Muscle layer of duodenum (tissue), 2 donors: ENCODE data around the gene TMEM200A.

Source experiments
- H3K27ac ChIP-seq: one replicate; pipeline ENCODE4 v1.7.0; 2013; ENCODE audit warnings: mild to moderate bottlenecking, low read length
- H3K27me3 ChIP-seq: one replicate; pipeline ENCODE4 v1.7.0; 2013; ENCODE audit warnings: low read depth, mild to moderate bottlenecking, control low read depth, low read length
- H3K36me3 ChIP-seq, 2 donors: one replicate each; pipeline ENCODE4 v1.7.0; 2013; ENCODE audit warnings: low read length in 2 of 2, control low read depth in 1 of 2, mild to moderate bottlenecking in 1 of 2; ENCODE audit not compliant: insufficient read depth in 2 of 2, control insufficient read depth in 1 of 2
- H3K4me1 ChIP-seq, 2 donors: one replicate each; pipeline ENCODE4 v1.7.0; 2013; ENCODE audit warnings: low read length in 2 of 2, mild to moderate bottlenecking in 2 of 2, control low read depth in 1 of 2, moderate library complexity in 1 of 2; ENCODE audit not compliant: insufficient read depth in 2 of 2, control insufficient read depth in 1 of 2
- H3K4me3 ChIP-seq, 2 donors: one replicate each; pipeline ENCODE4 v1.7.0; 2013; ENCODE audit warnings: low read length in 2 of 2, low read depth in 1 of 2, mild to moderate bottlenecking in 1 of 2
- H3K9me3 ChIP-seq, 2 donors: one replicate each; pipeline ENCODE4 v1.7.0; 2013; ENCODE audit warnings: low read length in 2 of 2, control low read depth in 1 of 2, mild to moderate bottlenecking in 1 of 2; ENCODE audit not compliant: control insufficient read depth in 1 of 2
- donor health status: healthy.

The TMEM200A gene

DNA sequence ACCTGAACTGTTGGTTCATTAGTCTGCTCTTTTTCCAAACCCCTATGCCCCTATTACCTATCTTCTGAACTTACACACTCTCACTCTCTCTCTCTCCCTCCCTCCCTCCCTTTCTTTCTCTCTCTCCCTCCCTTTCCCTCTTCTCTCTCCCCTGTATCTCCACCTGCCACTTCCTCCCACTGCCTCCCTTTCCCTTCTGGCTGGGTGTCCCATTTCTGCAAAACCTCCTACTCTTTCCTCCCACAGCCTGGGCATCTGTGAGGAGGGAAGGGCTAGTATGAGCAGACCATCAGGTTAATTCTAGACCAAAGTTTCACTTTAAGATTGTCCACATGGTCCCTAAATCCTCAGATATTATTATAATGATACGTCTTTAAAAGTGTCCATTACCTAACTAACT is 95.1 kb downstream of the TMEM200A start:
- no peaks in the 10 kb centered on the region for H3K27me3 ChIP-seq
- no peaks in the 10 kb centered on the region for H3K9me3 ChIP-seq
- no peak overlapping the region for H3K4me3 ChIP-seq
- H3K4me1 ChIP-seq: no peaks in the 10 kb centered on the region
- no peaks in the 10 kb centered on the region for H3K36me3 ChIP-seq
- no peak overlapping the region for H3K27ac ChIP-seq

DNA sequence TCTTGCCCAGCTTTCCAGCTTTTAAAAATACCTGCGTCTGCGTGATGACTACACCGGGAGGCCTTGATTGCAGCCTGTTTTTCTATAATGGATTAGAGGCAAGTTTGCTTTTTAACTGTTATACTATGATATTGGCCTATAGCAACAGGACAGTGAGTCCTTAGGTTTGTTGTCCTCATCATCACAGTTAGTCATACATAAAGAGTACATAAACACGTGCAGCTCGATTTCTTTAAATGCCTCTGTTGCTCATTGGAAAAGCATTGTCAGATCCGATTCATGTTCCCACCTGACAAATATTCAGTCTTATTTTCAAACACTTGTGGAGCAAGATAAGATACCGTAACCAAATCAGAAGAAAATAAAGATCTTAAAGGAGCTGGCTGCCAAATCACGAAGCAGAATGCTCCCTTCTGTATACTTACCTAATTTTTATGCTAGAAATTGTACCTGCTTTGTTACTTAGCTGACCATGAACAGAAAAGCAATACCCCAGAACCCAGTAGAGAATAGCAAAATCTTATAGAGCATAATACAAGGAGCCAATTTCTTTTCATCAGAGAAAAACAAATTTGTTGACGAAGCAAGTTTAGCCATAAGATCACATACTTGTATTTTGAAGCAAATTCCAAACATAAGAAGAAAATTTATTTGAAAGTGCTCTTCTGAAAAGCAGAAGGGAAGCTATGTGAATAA is 100.4 kb downstream of the TMEM200A start:
- H3K9me3 ChIP-seq: no peaks in the 10 kb centered on the region
- no peaks in the 10 kb centered on the region for H3K36me3 ChIP-seq
- H3K27me3 ChIP-seq: no peaks in the 10 kb centered on the region
- no peak overlapping the region for H3K4me3 ChIP-seq
- no peaks in the 10 kb centered on the region for H3K4me1 ChIP-seq
- H3K27ac ChIP-seq: no peak overlapping the region

DNA sequence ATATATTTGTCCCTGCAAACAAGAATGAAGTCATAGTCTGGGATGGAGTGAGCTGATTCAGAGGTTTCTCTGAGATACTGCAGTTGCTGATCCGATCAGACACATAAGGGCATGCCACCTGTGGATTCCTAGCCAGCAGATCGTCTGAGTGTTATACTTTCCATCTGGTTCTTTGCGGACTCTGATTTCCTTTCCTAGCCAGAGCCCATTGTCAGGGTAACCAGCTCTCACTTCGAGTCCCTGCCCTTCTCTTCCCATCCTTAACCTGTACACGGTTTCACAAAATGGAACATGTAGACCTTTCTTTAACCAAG is 100.9 kb downstream of the TMEM200A start:
- Histone ChIP-seq H3K36me3 (no peaks in the 10 kb centered on the region), H3K27me3 (no peaks in the 10 kb centered on the region), H3K9me3 (no peaks in the 10 kb centered on the region), H3K27ac (no peak overlapping the region), H3K4me1 (no peaks in the 10 kb centered on the region), H3K4me3 (no peak overlapping the region)

DNA sequence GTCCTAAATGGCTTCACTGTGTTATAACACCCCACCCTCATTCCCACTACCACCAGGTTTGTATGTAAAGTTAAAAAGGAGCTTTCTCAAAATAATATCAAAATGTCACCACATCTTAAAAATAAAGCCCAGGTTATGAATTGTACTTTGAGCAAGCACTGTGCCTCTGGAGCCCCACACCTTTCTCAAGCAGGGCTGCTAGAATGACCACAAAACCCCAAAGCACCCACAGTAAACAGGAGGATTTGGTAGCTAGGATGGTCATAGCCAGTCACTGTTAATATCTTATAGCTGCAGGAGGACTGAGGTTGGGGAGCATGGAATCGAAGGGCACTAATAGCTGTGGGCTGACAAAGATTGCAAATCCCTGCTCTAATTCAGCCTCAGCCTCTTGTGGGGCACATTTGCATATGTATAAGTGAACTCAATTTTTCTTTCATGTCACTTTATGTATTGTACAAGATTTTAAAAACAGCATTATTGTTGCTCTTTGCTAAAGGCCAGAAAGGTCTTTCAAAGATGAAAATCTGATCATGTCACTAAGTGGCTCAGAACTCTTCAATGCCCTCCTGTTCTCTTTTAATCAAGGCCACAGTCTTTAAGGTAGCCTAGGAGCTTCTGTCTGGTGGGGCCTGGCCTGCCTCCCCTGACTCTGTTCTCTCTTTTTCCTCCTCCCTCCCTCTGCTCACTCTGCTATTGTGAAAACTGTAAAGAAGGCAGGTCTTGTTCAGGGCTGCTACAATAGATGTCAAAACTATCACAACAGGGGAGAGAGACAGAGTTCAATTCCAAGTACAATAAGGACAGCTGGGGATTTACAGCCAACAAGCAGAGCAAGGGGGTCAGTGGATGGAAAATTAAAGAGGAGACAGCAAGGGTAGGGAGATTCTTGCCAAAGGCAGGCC is 101.6 kb downstream of the TMEM200A start:
- no peak overlapping the region for H3K27ac ChIP-seq
- H3K4me3 ChIP-seq: no peak overlapping the region
- H3K36me3 ChIP-seq: no peaks in the 10 kb centered on the region
- H3K9me3 ChIP-seq: no peaks in the 10 kb centered on the region
- H3K27me3 ChIP-seq: no peaks in the 10 kb centered on the region
- no peaks in the 10 kb centered on the region for H3K4me1 ChIP-seq

DNA sequence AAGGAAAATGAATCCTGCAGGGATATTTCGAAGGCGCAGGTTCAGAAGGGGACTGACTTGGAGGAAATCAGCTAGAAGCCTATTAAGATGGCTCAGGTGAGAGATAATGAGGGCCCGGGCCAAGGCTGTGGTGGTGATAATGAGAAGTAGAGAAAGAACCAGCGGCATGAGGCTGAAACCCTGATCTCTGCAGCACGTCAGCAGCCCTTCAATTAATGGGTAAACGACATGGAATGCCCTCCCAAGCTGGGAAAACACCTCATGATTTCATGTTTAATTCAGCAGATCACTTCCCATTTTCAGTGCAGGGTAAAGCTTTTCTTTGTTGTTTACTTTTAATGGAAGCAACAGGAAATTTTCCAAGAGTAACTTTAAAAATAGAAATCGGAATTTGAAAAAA is 104.9 kb downstream of the TMEM200A start:
- peaks cover 0 to 5% of the 10 kb centered on the region in 2 donors for H3K9me3 ChIP-seq
- no peaks in the 10 kb centered on the region for H3K27me3 ChIP-seq
- H3K4me1 ChIP-seq: no peaks in the 10 kb centered on the region
- no peak overlapping the region for H3K4me3 ChIP-seq
- no peak overlapping the region for H3K27ac ChIP-seq
- H3K36me3 ChIP-seq: no peaks in the 10 kb centered on the region

DNA sequence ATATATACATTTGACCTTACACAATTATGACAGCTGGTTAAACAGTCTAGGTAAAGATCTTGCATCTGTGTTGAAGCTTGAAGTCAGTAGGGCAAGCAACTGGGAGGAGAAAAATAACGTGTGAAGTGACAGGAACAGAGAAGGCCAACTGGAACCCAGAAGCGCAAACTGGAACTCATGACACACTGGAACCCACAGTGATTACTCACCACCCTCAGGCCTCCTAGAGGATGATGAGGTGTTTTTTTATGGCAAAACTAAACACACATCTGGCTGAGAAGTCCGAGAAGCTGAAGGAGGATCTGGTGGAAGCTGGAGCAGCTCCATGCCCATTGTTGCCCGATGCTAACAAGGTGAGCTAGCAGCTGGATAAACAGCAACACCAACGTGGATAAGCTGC is 108.1 kb downstream of the TMEM200A start:
- Histone ChIP-seq H3K27ac (no peak overlapping the region), H3K36me3 (no peaks in the 10 kb centered on the region), H3K4me1 (no peaks in the 10 kb centered on the region), H3K9me3 (peaks cover 0 to 5% of the 10 kb centered on the region in 2 donors), H3K27me3 (no peaks in the 10 kb centered on the region), H3K4me3 (no peak overlapping the region)

DNA sequence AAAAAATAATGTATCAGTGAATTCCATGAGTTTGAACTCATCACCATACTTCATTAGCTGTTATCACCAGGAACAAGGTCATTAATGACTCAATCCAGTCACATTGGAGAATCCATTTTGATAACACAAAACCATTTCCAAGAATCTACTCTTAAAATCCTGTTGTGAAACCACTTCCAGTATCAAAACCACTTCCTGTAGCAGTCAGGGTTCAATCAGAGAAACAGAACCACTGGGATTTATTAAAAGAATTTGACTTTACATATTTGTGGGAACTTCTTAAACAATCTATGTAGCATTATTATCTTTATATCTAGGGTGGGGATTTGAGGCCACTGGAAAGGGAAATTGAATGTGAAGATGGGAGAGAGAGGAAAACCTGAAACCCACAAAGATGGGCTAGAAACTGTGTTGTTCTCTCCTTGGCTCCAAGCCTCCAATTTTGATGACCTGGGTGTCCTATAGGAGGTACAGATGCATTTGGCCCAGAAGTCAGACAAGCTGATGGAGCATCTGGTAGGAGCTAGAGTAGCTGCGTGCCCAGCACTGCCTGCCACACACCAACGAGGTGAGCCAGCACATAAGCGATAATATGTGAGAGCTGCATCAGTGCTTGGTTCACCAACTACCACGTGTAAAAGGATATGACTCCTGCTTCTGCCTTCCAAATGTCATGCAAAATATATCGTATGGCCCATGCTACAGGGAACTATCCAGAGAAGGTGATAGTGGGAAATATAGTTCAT is 117.0 kb downstream of the TMEM200A start:
- no peak overlapping the region for H3K27ac ChIP-seq
- no peak overlapping the region for H3K4me3 ChIP-seq
- no peaks in the 10 kb centered on the region for H3K27me3 ChIP-seq
- no peaks in the 10 kb centered on the region for H3K9me3 ChIP-seq
- H3K36me3 ChIP-seq: no peaks in the 10 kb centered on the region
- no peaks in the 10 kb centered on the region for H3K4me1 ChIP-seq

DNA sequence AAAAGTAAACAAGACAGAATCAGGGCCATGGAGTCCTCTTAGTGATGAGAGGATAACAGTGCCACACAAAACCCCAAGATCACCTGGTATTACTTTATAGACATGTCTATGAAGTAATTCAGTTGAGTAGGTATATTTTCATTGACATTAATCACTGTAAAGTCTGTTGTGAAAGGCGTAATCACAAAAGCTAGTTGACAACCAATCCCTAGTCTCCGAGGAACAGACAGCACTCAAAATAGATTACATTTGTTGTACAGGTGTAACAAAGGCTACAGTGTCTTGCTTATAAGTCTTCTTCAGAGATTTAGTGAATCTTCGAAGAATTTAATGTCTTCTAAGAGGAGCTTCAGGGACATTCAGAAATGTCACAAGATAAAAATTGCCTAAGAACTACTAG is 120.1 kb downstream of the TMEM200A start:
- H3K36me3 ChIP-seq: no peaks in the 10 kb centered on the region
- no peak overlapping the region for H3K4me3 ChIP-seq
- no peaks in the 10 kb centered on the region for H3K27me3 ChIP-seq
- no peaks in the 10 kb centered on the region for H3K4me1 ChIP-seq
- H3K9me3 ChIP-seq: no peaks in the 10 kb centered on the region
- H3K27ac ChIP-seq: no peak overlapping the region

DNA sequence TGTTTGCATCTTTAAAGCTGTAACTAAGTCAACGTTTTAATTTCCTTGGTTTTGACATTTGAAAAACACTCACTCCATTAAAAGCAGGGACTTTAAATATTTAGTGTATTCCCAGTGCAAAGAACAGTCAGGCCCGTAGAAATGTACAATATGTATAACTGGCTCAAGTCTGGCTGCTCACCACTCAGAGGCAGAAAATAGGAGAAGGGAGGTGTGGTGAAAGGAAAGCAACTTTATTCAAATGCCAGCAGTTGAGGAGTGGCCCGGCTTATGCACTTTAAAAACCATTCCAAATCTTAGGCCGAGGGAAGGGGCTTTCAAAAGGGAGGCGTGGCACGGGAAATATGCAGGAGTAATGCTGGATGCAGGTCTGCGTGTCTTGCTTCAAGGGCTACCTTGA is 120.6 kb downstream of the TMEM200A start:
- no peak overlapping the region for H3K4me3 ChIP-seq
- no peaks in the 10 kb centered on the region for H3K27me3 ChIP-seq
- no peak overlapping the region for H3K27ac ChIP-seq
- no peaks in the 10 kb centered on the region for H3K9me3 ChIP-seq
- H3K4me1 ChIP-seq: no peaks in the 10 kb centered on the region
- H3K36me3 ChIP-seq: no peaks in the 10 kb centered on the region

DNA sequence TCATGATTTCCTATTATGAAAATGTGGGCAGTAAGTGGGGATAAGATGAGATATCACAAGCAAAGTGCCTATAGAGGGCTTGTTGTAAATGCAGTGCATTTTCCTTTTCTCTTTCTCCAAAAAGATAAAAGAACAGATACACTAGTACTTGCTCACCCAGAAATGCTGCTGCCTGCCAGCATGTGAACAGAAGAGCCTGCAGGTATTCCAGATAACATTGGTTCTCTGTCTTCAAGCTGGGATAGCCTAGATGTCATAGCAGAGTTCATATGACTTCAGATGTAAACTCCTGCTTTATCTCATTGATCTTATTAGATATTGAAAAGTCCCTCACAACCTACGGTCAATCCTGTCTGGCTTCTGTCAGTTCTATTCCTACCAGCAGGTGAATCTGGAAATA is 123.7 kb downstream of the TMEM200A start:
- H3K27me3 ChIP-seq: no peaks in the 10 kb centered on the region
- no peak overlapping the region for H3K27ac ChIP-seq
- H3K36me3 ChIP-seq: no peaks in the 10 kb centered on the region
- H3K9me3 ChIP-seq: peaks cover 0 to 5% of the 10 kb centered on the region in 2 donors
- no peaks in the 10 kb centered on the region for H3K4me1 ChIP-seq
- H3K4me3 ChIP-seq: no peak overlapping the region
